GM12873 (cell line): ENCODE data around the gene LTB4R.

ENCODE experiments used
- TF ChIP-seq, protein P1 (sequence below): IDR thresholded peaks from 2 replicates; pipeline ENCODE4 v1.5.1; 2012; ENCODE audit warnings: low read depth, mild to moderate bottlenecking, moderate library complexity, low read length, control low read depth; ENCODE audit not compliant: insufficient read depth; ENCODE audit errors: missing control alignments

LTB4R gene

DNA sequence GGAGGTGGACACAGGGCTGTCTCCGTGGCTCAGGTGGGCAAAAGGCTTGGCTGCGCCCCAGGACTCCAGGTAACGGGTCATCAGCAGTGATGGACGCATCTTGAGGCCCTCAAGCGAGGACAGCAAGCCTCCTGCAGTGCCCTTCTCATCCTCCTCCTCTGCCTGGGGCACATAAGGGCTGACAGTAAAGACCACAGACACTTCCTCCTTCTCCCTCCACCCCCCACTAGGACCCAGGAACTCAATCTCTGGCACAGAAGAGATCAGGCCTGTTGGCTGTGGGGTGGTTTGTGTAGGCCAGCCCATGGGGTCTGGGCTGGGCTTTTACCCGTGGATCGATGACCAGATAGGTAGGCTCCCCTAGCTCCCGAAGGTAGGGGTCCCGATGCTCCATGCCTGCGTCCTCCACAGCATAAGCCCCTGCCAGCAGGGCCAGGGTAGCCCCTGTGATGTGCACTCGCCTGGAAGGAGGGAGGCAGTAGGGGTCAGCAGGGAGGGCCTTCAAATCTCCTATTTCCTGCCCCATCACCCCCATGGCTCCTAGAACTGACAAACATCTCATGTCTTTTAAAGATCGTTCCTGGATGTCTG is 17.9 kb downstream of the LTB4R start:
- TF ChIP-seq, protein P1, sequence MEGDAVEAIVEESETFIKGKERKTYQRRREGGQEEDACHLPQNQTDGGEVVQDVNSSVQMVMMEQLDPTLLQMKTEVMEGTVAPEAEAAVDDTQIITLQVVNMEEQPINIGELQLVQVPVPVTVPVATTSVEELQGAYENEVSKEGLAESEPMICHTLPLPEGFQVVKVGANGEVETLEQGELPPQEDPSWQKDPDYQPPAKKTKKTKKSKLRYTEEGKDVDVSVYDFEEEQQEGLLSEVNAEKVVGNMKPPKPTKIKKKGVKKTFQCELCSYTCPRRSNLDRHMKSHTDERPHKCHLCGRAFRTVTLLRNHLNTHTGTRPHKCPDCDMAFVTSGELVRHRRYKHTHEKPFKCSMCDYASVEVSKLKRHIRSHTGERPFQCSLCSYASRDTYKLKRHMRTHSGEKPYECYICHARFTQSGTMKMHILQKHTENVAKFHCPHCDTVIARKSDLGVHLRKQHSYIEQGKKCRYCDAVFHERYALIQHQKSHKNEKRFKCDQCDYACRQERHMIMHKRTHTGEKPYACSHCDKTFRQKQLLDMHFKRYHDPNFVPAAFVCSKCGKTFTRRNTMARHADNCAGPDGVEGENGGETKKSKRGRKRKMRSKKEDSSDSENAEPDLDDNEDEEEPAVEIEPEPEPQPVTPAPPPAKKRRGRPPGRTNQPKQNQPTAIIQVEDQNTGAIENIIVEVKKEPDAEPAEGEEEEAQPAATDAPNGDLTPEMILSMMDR, result no peak

DNA sequence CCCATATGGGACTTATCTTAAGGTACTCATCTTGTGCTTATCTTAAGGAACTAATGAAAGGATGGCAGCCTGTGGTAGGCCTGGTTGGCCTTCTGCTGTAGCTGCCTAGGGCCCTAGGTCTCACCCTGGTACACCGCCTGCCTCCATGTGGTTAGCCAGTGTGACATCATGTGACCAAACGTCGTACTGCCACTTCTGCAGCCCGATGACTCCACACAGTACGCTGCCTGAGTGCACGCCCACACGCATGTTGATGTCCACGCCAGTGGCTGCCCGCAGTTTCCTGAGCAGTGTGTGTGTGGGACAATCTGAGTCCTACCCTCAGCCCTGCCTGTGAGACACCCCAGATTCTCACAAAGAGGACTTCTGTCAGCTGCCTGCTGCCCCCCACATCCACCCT is 18.4 kb downstream of the LTB4R start:
- TF ChIP-seq, protein P1, result no peak

DNA sequence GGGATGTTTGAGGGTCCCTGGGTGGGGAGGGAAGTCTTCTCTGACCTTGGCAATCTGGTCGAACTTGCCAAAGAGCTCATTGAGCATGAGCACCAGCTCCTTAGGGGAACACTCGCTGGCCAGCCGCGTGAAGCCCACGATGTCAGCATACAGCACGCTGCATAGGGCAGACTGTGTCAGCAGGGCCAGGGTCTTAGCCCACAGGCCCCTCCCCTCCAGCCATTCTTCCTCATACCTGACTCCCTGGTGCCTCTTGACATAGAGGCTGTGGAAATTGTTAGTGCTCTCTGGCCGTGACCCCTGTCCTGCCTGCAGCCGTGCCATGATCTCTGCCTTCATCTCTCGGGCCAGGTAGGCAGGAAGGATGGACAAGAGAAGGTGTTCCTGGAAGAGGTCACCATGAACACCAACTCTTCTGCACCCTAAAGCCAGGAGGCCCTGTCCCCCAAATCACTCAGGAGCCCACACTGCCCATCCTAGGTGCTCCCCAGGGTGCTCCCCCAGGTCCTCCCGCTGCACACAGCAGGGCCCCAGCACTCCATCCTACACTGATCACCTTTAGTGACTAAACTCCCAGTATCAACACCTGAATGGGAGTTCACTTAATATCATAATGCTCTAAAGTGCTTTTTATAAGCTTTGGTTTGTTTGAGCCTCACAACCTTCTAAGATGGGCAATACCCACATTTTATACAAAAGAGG is 19.8 kb downstream of the LTB4R start:
- TF ChIP-seq, protein P1, result no peak

DNA sequence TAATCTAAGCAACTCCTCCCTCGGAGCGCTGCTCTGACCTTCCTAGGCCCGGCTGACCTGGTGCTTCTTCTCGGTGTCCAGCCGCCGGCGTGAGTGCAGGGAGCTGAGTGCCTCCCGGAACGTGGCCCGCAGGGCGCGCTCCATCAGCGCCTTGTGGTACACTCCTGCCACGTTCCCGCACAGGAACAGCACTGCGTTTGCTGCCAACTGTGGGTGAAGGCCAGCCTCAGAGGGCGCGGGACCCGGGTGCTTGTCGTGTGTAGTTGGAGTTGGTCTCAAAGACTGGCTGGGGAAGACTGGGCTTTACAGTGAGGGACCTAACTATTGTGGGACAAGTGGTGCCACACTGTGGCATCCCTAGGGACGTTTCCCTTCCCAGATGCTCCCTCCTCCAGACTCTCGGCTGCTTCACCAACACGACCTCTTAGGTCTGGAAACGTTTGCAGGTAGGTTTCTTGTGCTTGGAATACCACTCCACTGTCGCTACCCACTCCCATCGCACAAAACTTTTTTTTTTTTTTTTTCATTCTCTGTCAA is 20.5 kb downstream of the LTB4R start:
- TF ChIP-seq, protein P1, result no peak

DNA sequence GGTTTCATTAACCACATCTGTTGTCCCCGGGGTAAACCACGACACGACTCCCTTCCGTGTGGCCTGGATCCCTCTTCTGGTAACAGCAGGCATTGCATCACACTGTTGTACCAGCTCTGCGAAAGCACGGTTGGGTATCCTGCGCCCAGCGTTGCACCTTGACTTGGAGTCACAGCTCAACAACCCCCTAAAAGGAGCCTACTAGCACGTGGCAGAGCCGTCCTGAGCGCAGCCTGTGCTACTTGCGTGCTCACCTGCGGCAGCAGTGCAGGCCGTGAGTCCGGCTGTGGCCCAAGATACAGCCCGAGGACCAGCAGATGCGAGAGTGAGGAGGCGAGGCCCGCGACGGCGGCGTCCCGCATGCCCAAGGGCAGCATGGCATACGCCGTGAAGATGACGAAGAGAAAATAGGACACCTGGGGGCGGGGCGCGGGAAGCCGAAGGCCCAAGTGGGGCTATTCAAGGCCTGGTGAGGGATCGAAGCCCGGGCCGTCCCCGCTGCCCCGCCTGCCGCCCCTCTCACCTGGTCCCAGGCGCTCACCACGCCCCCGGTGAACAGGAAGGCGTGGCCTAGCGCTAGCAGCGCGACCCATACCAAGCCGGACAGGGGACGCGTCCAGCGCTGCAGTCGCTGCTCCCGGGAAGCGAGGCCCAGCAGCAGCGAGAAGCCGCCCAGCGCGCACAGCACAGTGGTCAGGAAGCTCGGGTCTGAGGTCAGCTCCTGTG is 21.1 kb downstream of the LTB4R start:
- TF ChIP-seq, protein P1, result peak; percentile 88

DNA sequence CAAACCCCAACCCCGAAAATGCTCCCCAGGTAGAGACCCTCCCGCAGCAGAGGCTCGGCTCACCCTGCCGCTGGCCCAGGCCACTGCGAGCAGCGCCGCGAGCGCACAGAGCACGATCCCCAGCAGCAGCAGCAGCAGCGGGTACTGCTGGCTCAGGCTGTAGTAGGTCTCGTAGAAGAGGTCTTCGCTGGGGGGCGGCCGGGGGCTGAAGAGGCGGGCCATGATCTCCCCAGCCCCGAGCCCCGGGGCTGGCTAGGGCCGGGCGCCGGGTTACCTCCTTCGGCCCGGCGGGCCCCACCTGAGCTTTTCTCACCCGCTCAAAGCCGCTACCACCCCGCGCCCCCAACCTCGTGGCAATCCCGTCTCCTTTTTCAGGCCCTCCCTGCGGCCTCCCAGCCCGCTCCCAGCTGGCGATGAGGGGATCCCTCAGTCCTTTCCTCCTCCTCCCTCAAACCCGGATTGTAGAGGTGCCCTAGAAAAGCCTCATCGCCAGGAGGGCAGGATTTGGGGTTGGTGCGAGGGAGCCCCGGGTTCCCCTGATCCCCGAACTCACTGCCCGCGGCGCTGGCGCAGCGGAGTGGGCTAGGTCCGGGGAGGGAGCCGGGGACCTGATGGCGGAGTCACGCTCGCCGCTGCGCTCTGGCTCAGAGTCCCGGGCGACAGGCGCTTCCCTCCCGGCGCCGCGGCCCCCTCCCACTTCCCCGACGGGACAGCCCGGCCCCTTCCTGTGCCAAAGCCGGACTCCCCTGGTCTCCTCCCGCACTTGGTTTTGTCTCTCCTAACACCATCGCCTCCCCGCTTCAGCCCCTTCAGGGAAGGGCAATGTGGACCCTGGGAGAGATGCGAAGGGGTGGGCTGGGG is 23.4 kb downstream of the LTB4R start, which contains the start of gene ADCY4:
ADCY4 (minus strand) TSS at position 641 of the 861 bp plus-strand sequence; CDS start at position 222, 419 bp downstream.
- TF ChIP-seq, protein P1, result no peak
